Astrocyte of the spinal cord (primary cell): Measurements from ENCODE around the gene EIF3A.
A peak's percentile ranks its signal among the peaks of the same experiment; 100 is the strongest.
"Not testable (repeated sequence)": the region's sequence is repeated elsewhere in the genome, so short reads cannot be mapped to it uniquely, and the experiment has no call there.

Experiments used
- DNase-seq: peaks from one replicate; pipeline ENCODE4 v3.0.0; 2011; ENCODE audit warnings: low read depth, low spot score
- H3K4me3 ChIP-seq: 2 replicates; pipeline ENCODE4 v1.5.1; 2011; ENCODE audit warnings: low read depth, mild to moderate bottlenecking, low read length, moderate library complexity
- CTCF ChIP-seq: IDR thresholded peaks from 2 replicates; pipeline ENCODE4 v1.5.1; 2012; ENCODE audit warnings: low read depth, mild to moderate bottlenecking, low read length, inconsistent platforms
- in situ Hi-C: cut with HindIII; loops from 2 replicates; pipeline ENCODE4 v1.10.0; 2017; ENCODE audit warnings: low sequenced_read_pairs

The EIF3A gene

GRCh38 chr10:119098576-119098975 is 18.0 kb upstream of the EIF3A start:
- in situ Hi-C loops = no loop called here
- no peak overlapping the region for H3K4me3 ChIP-seq
- no peak for DNase-seq
- no peak for TF ChIP-seq CTCF

GRCh38 chr10:119096641-119097415 is 16.2 kb upstream of the EIF3A start:
- H3K4me3 ChIP-seq, in situ Hi-C loops, DNase-seq: not testable (repeated sequence)

GRCh38 chr10:119095640-119096039 is 15.0 kb upstream of the EIF3A start:
- no peak for DNase-seq
- in situ Hi-C loops = no loop called here
- no peak overlapping the region for H3K4me3 ChIP-seq
- TF ChIP-seq CTCF = no peak

- no peak overlapping the region for H3K4me3 ChIP-seq
- in situ Hi-C loops = no loop called here
- DNase-seq = peak; percentile 76
- TF ChIP-seq CTCF = no peak
Measured at GRCh38 chr10:119090968-119091367, 10.4 kb upstream of the EIF3A start.

- no peak for TF ChIP-seq CTCF
- no peak overlapping the region for H3K4me3 ChIP-seq
- in situ Hi-C loops = no loop called here
- no peak for DNase-seq
Measured at GRCh38 chr10:119090026-119090795, 9.6 kb upstream of the EIF3A start.

- in situ Hi-C loops = no loop called here
- no peak overlapping the region for H3K4me3 ChIP-seq
- TF ChIP-seq CTCF = no peak
- no peak for DNase-seq
Measured at GRCh38 chr10:119087271-119087882, 6.8 kb upstream of the EIF3A start.

- in situ Hi-C loops = no loop called here
- no peak for DNase-seq
- H3K4me3 ChIP-seq = no peak overlapping the region
- no peak for TF ChIP-seq CTCF
Measured at GRCh38 chr10:119084896-119085295, 4.3 kb upstream of the EIF3A start.
